ENCODE data around the gene INVS.

GRCh38 chr9:100072805-100073204 is 26.2 kb upstream of the INVS start:
- no peak for TF ChIP-seq POLR2A (IDR thresholded peaks at IDR 0.05; ENCODE audit: low read depth, low read length)
- no peak for TF ChIP-seq POLR2AphosphoS5 (IDR thresholded peaks at IDR 0.05; ENCODE audit: low read depth, low read length)

All from GM12891 (cell line).